Neuronal stem cell (in vitro differentiated cells): ENCODE results near the gene SH3GL1. TPM values are rescaled to one million over a fixed set of nuclear protein-coding genes. Genes with fewer than 3 reads are reported as not detected.

ENCODE experiments used
- DNase-seq: peaks from one replicate; pipeline ENCODE4 v3.0.0-alpha.2; 2013; ENCODE audit warnings: low spot score
- H2AFZ ChIP-seq: one replicate; pipeline ENCODE4 v1.6.1; 2013; ENCODE audit warnings: mild to moderate bottlenecking, low read length, inconsistent platforms
- H2AK5ac ChIP-seq: 2 replicates; pipeline ENCODE4 v1.6.1; 2013; ENCODE audit warnings: low read depth, mild to moderate bottlenecking, inconsistent platforms, low read length, moderate library complexity, mixed read lengths
- H2BK120ac ChIP-seq: 2 replicates; pipeline ENCODE4 v1.6.1; 2013; ENCODE audit warnings: low read depth, mild to moderate bottlenecking, inconsistent platforms, low read length, moderate library complexity, mixed read lengths
- H2BK12ac ChIP-seq: one replicate; pipeline ENCODE4 v1.6.1; 2013; ENCODE audit warnings: low read length, inconsistent platforms
- H2BK15ac ChIP-seq: 2 replicates; pipeline ENCODE4 v1.6.1; 2013; ENCODE audit warnings: mild to moderate bottlenecking, low read length, inconsistent platforms, mixed read lengths
- H2BK5ac ChIP-seq: one replicate; pipeline ENCODE4 v1.6.1; 2013; ENCODE audit warnings: inconsistent platforms, mild to moderate bottlenecking, low read length, moderate library complexity
- H3K14ac ChIP-seq: one replicate; pipeline ENCODE4 v1.6.1; 2013; ENCODE audit warnings: low read length, inconsistent platforms
- H3K18ac ChIP-seq: 2 replicates; pipeline ENCODE4 v1.6.1; 2013; ENCODE audit warnings: low read length, inconsistent platforms
- H3K23ac ChIP-seq: 2 replicates; pipeline ENCODE4 v1.6.1; 2013; ENCODE audit warnings: low read depth, mild to moderate bottlenecking, mixed read lengths, low read length, inconsistent platforms; ENCODE audit not compliant: poor library complexity
- H3K27ac ChIP-seq: replicated peaks from 3 replicates; pipeline ENCODE4 v1.5.1; 2013; ENCODE audit warnings: low read length, inconsistent platforms
- H3K27me3 ChIP-seq, 3 experiments: 2 replicates each; pipeline ENCODE4 v1.6.1; 2013; ENCODE audit warnings: low read length in 3 of 3, mild to moderate bottlenecking in 2 of 3, inconsistent platforms in 1 of 3, low read depth in 1 of 3, mixed read lengths in 1 of 3, moderate library complexity in 1 of 3; ENCODE audit not compliant: control insufficient read depth in 3 of 3, insufficient read depth in 3 of 3
- H3K36me3 ChIP-seq, 2 donors: replicated peaks in 1 of 2; 2 replicates each; pipeline ENCODE4 v1.6.1; 2013; ENCODE audit warnings: low read length in 2 of 2; ENCODE audit not compliant: control insufficient read depth in 2 of 2, insufficient read depth in 2 of 2
- H3K4ac ChIP-seq: 2 replicates; pipeline ENCODE4 v1.6.1; 2013; ENCODE audit warnings: inconsistent platforms, mild to moderate bottlenecking, low read length, moderate library complexity
- H3K4me1 ChIP-seq, 2 donors: 1 replicate in 1 of 2; 2 replicates in 1 of 2; pipeline ENCODE4 v1.6.1; 2013; ENCODE audit warnings: low read length in 2 of 2, low read depth in 1 of 2; ENCODE audit not compliant: control insufficient read depth in 2 of 2, insufficient read depth in 1 of 2
- H3K4me2 ChIP-seq: one replicate; pipeline ENCODE4 v1.6.1; 2013; ENCODE audit warnings: mild to moderate bottlenecking, low read length, inconsistent platforms; ENCODE audit not compliant: insufficient read depth, poor library complexity, severe bottlenecking
- H3K4me3 ChIP-seq, 2 donors: 2 replicates each; pipeline ENCODE4 v1.5.1; 2013; ENCODE audit warnings: low read length in 2 of 2, mild to moderate bottlenecking in 2 of 2, inconsistent platforms in 1 of 2, moderate library complexity in 1 of 2
- H3K79me1 ChIP-seq: one replicate; pipeline ENCODE4 v1.6.1; 2013; ENCODE audit warnings: low read depth, mild to moderate bottlenecking, inconsistent platforms, low read length, moderate library complexity
- H3K9ac ChIP-seq: one replicate; pipeline ENCODE4 v1.6.1; 2013; ENCODE audit warnings: mild to moderate bottlenecking, low read depth, low read length, inconsistent platforms; ENCODE audit not compliant: poor library complexity
- H3K9me3 ChIP-seq, 2 donors: replicated peaks in 1 of 2; 2 replicates each; pipeline versions ENCODE3 to v1.6.1; 2013; ENCODE audit warnings: low read length in 2 of 2, mild to moderate bottlenecking in 2 of 2, inconsistent platforms in 1 of 2, low read depth in 1 of 2, mixed read lengths in 1 of 2, moderate library complexity in 1 of 2; ENCODE audit not compliant: control insufficient read depth in 2 of 2, insufficient read depth in 1 of 2
- H4K8ac ChIP-seq: one replicate; pipeline ENCODE4 v1.6.1; 2013; ENCODE audit warnings: low read depth, mild to moderate bottlenecking, inconsistent platforms, low read length, moderate library complexity
- H4K91ac ChIP-seq: one replicate; pipeline ENCODE4 v1.6.1; 2013; ENCODE audit warnings: low read length, low read depth, mild to moderate bottlenecking, inconsistent platforms; ENCODE audit not compliant: poor library complexity
- WGBS, 2 donors: extraction: QIAGEN DNeasy Blood & Tissue Kit; methylation state at CpG; one replicate each; pipeline ENCODE4 v1.1.7; 2013; ENCODE audit warnings: missing lambda C conversion rate in 2 of 2, mixed read lengths in 1 of 2; ENCODE audit not compliant: insufficient read length in 2 of 2, insufficient replicate concordance in 1 of 2; ENCODE audit errors: extremely low coverage in 2 of 2; 5-methylcytosine and 5-hydroxymethylcytosine counted together
- polyA plus RNA-seq, 2 experiments: library from polyadenylated mRNA; stranded (reverse); fragments of 200-250 nt; gene quantifications; one replicate each; pipeline ENCODE4 v1.2.3, GENCODE V29; 2013

The SH3GL1 gene
- polyA plus RNA-seq (2013, experiment 1 of 2) = 88.3 TPM
- polyA plus RNA-seq (2013, experiment 2 of 2) = 86.1 TPM

- Histone ChIP-seq H2BK5ac (no peak within 1 kb of the TSS), H2BK12ac (no peak within 1 kb of the TSS), H3K27me3 (no peaks in the 10 kb centered on the region), H4K91ac (no peak within 1 kb of the TSS), H3K4me1 (peaks cover 9 to 20% of the 10 kb centered on the region in 2 donors), H3K9ac (peak within 1 kb of the TSS; percentile 95), H2AK5ac (peak within 1 kb of the TSS; percentile 64), H4K8ac (no peak within 1 kb of the TSS), H3K4me3 (peak within 1 kb of the TSS; percentile 70 to 96), H3K4me2 (peak within 1 kb of the TSS; percentile 81), H3K23ac (peak within 1 kb of the TSS; percentile 75), H2BK120ac (peak within 1 kb of the TSS; percentile 72), H3K27ac (no peak within 1 kb of the TSS), H3K4ac (no peak within 1 kb of the TSS), H3K18ac (peak within 1 kb of the TSS; percentile 90), H3K9me3 (no peaks in the 10 kb centered on the region), H3K14ac (peak within 1 kb of the TSS; percentile 97), H3K79me1 (peaks cover 9% of the 10 kb centered on the region), H2BK15ac (peak within 1 kb of the TSS; percentile 63), H3K36me3 (peaks cover 2 to 45% of the 10 kb centered on the region in 2 donors), H2AFZ (peak within 1 kb of the TSS; percentile 88)
- no CpG with 5 or more reads among the region's 90 CpGs for WGBS, 2 donors
- DNase-seq = peak; percentile 96
These were observed at the start of gene SH3GL1 for GRCh38 chr19:4400135-4400936. TSS of gene SH3GL1 (minus strand) at chr19:4400547. CDS start at chr19:4400368, 179 bp downstream.

- Histone ChIP-seq H2AK5ac (no peak overlapping the region), H2BK12ac (no peak overlapping the region), H3K9me3 (no peaks in the 10 kb centered on the region), H4K8ac (no peak overlapping the region), H3K4me2 (no peak overlapping the region), H2BK15ac (no peak overlapping the region), H2BK5ac (no peak overlapping the region), H3K79me1 (peaks cover 5% of the 10 kb centered on the region), H3K18ac (no peak overlapping the region), H3K36me3 (peaks cover 36 to 89% of the 10 kb centered on the region in 2 donors), H3K4ac (no peak overlapping the region), H3K4me3 (no peak overlapping the region), H3K14ac (no peak overlapping the region), H3K27me3 (no peaks in the 10 kb centered on the region), H3K4me1 (peaks cover 0 to 2% of the 10 kb centered on the region in 2 donors), H3K9ac (no peak overlapping the region), H3K27ac (no peak overlapping the region), H3K23ac (no peak overlapping the region), H4K91ac (no peak overlapping the region), H2AFZ (no peak overlapping the region), H2BK120ac (no peak overlapping the region)
- no CpG with 5 or more reads among the region's 9 CpGs for WGBS, 2 donors
- no peak for DNase-seq
These were observed 49.3 kb upstream of the SH3GL1 start for GRCh38 chr19:4449639-4450028.

- Histone ChIP-seq H3K4me3 (no peak overlapping the region), H4K91ac (no peak overlapping the region), H2BK15ac (no peak overlapping the region), H2BK5ac (peak overlapping the region; percentile 75), H2BK12ac (no peak overlapping the region), H3K36me3 (peaks cover 41 to 90% of the 10 kb centered on the region in 2 donors), H3K9me3 (no peaks in the 10 kb centered on the region), H2AFZ (no peak overlapping the region), H3K27ac (no peak overlapping the region), H2BK120ac (no peak overlapping the region), H3K79me1 (peaks cover 5% of the 10 kb centered on the region), H3K18ac (peak overlapping the region; percentile 8), H3K14ac (no peak overlapping the region), H3K4me2 (no peak overlapping the region), H2AK5ac (no peak overlapping the region), H3K4me1 (peaks cover 0 to 2% of the 10 kb centered on the region in 2 donors), H3K9ac (no peak overlapping the region), H3K27me3 (no peaks in the 10 kb centered on the region), H4K8ac (no peak overlapping the region), H3K4ac (no peak overlapping the region), H3K23ac (peak overlapping the region; percentile 20)
- WGBS, 2 donors = no CpG with 5 or more reads among the region's 24 CpGs
- no peak for DNase-seq
These were observed 48.8 kb upstream of the SH3GL1 start for GRCh38 chr19:4449022-4449638.
